ENCODE results near the gene RINT1. TPM values are rescaled to one million over a fixed set of nuclear protein-coding genes. Genes with fewer than 3 reads are reported as not detected.
A peak's percentile ranks its signal among the peaks of the same experiment; 100 is the strongest.

RINT1 gene
- total and polyA plus RNA-seq, 2 of the 13 experiments (the other 11 are each of a cell fraction or from before 2014, with no cell fraction given) = 14.7 to 19.3 TPM

DNA sequence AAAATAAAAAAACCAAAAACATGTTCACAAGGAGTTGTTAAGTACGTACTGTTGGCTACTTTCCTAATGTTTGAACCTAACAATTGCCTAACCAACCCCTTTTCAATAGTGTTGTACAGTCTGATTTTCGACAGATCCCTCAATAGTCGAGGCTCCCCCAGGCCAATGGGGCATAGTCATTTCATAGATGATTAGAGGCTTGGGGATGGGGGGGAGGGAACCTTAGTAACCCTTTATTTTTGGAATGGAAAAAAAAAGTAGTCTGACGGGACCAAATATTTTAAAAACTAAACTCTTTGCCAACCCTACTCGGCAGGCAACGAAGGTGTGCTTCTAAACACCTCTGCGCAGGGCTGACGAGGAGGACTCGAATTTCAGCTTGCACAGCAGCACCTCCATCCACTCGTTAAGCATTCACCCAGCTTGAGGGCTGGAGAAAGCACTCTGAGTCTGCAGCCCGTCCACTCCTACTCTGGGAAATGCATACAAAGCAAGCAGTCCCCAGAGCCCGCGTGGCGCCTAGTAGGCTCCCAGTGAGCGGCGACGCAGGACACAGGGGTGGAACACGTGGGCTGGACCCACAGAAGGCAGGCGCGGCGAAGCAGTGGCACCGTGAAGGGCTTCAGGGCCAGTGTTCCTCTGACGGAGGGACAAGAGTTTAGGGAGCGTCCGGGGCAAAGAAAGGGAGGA, 10.8 kb upstream of the RINT1 start (continued):
- TF ChIP-seq ZNF576 (CRISPR knock-in tag; IDR thresholded peaks at IDR 0.05) (no peak), ZNF224 (CRISPR knock-in tag; IDR thresholded peaks at IDR 0.05) (no peak), MTA1 (CRISPR knock-in tag; IDR thresholded peaks at IDR 0.05; ENCODE audit: borderline replicate concordance) (no peak), TFAP4 (IDR thresholded peaks at IDR 0.05; ENCODE audit: borderline replicate concordance, low read depth) (no peak), ZNF567 (CRISPR knock-in tag; IDR thresholded peaks at IDR 0.05; ENCODE audit: borderline replicate concordance) (no peak; the same call in 1 of the 2 replicates), CAMTA2 (CRISPR knock-in tag; IDR thresholded peaks at IDR 0.05; ENCODE audit: borderline replicate concordance) (no peak), ZXDC (CRISPR knock-in tag; IDR thresholded peaks at IDR 0.05) (no peak), ZFP1 (CRISPR knock-in tag; IDR thresholded peaks at IDR 0.05) (no peak), ZMYM3 (CRISPR knock-in tag; IDR thresholded peaks at IDR 0.05) (no peak), PAXIP1 (CRISPR knock-in tag; conservative IDR thresholded peaks at IDR 0.05) (no peak), HNF4A (CRISPR knock-in tag; IDR thresholded peaks at IDR 0.05) (no peak; the same call in 1 of the 2 replicates), ZNF20 (CRISPR knock-in tag; IDR thresholded peaks at IDR 0.05) (no peak)
- TF ChIP-seq, protein P1, sequence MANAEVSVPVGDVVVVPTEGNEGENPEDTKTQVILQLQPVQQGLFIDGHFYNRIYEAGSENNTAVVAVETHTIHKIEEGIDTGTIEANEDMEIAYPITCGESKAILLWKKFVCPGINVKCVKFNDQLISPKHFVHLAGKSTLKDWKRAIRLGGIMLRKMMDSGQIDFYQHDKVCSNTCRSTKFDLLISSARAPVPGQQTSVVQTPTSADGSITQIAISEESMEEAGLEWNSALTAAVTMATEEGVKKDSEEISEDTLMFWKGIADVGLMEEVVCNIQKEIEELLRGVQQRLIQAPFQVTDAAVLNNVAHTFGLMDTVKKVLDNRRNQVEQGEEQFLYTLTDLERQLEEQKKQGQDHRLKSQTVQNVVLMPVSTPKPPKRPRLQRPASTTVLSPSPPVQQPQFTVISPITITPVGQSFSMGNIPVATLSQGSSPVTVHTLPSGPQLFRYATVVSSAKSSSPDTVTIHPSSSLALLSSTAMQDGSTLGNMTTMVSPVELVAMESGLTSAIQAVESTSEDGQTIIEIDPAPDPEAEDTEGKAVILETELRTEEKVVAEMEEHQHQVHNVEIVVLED (CRISPR knock-in tag; IDR thresholded peaks at IDR 0.05; ENCODE audit: borderline replicate concordance) = peak; percentile 32; the same call in 1 of the 2 replicates
- TF ChIP-seq, protein P2, sequence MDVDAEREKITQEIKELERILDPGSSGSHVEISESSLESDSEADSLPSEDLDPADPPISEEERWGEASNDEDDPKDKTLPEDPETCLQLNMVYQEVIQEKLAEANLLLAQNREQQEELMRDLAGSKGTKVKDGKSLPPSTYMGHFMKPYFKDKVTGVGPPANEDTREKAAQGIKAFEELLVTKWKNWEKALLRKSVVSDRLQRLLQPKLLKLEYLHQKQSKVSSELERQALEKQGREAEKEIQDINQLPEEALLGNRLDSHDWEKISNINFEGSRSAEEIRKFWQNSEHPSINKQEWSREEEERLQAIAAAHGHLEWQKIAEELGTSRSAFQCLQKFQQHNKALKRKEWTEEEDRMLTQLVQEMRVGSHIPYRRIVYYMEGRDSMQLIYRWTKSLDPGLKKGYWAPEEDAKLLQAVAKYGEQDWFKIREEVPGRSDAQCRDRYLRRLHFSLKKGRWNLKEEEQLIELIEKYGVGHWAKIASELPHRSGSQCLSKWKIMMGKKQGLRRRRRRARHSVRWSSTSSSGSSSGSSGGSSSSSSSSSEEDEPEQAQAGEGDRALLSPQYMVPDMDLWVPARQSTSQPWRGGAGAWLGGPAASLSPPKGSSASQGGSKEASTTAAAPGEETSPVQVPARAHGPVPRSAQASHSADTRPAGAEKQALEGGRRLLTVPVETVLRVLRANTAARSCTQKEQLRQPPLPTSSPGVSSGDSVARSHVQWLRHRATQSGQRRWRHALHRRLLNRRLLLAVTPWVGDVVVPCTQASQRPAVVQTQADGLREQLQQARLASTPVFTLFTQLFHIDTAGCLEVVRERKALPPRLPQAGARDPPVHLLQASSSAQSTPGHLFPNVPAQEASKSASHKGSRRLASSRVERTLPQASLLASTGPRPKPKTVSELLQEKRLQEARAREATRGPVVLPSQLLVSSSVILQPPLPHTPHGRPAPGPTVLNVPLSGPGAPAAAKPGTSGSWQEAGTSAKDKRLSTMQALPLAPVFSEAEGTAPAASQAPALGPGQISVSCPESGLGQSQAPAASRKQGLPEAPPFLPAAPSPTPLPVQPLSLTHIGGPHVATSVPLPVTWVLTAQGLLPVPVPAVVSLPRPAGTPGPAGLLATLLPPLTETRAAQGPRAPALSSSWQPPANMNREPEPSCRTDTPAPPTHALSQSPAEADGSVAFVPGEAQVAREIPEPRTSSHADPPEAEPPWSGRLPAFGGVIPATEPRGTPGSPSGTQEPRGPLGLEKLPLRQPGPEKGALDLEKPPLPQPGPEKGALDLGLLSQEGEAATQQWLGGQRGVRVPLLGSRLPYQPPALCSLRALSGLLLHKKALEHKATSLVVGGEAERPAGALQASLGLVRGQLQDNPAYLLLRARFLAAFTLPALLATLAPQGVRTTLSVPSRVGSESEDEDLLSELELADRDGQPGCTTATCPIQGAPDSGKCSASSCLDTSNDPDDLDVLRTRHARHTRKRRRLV (CRISPR knock-in tag; IDR thresholded peaks at IDR 0.05) = no peak
